SK-N-MC (cell line): ENCODE measurements around the gene CDC42EP3.

Experiments used
- EZH2 ChIP-seq: fragments of 200-600 bp; sonication (generic); IDR thresholded peaks from one replicate; pipeline ENCODE4 v1.6.1; 2017; ENCODE audit warnings: antibody characterized with exemption
- POLR2AphosphoS5 ChIP-seq: IDR thresholded peaks from 2 replicates; pipeline ENCODE4 v1.6.1; 2012; ENCODE audit warnings: mild to moderate bottlenecking, low read depth, low read length, borderline replicate concordance

DNA sequence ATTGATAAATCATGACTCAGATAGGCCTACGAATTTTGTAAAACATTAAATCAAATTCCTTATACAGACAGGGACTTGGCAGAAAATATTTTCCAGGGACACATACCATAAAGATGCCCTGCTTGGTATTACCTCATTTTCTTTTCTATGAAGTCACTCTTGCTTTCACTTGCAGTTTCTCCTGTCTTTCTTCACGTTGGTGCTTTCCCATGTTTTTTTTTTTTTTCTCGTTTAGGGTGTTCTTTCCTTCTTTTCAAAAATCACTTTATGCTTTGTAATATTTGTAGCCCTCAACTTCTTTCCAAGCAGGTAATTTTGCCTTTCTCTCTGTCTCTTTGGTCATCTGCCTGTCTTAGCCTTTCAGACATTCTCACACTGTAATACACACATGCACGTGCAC lies 40.7 kb downstream of the CDC42EP3 start:
- TF ChIP-seq POLR2AphosphoS5 (no peak), EZH2 (no peak)
